GM18508 (cell line): ENCODE measurements around the gene SLC30A1.
"Not testable (repeated sequence)": the region's sequence is repeated elsewhere in the genome, so short reads cannot be mapped to it uniquely, and the experiment has no call there.

Experiments used
- ATAC-seq: cut with Tn5 transposase; IDR thresholded peaks from one replicate; pipeline ENCODE4 v1.9.1; 2021; ENCODE audit warnings: moderate number of reproducible peaks; ENCODE audit not compliant: insufficient read depth, unreplicated experiment

The SLC30A1 gene

DNA sequence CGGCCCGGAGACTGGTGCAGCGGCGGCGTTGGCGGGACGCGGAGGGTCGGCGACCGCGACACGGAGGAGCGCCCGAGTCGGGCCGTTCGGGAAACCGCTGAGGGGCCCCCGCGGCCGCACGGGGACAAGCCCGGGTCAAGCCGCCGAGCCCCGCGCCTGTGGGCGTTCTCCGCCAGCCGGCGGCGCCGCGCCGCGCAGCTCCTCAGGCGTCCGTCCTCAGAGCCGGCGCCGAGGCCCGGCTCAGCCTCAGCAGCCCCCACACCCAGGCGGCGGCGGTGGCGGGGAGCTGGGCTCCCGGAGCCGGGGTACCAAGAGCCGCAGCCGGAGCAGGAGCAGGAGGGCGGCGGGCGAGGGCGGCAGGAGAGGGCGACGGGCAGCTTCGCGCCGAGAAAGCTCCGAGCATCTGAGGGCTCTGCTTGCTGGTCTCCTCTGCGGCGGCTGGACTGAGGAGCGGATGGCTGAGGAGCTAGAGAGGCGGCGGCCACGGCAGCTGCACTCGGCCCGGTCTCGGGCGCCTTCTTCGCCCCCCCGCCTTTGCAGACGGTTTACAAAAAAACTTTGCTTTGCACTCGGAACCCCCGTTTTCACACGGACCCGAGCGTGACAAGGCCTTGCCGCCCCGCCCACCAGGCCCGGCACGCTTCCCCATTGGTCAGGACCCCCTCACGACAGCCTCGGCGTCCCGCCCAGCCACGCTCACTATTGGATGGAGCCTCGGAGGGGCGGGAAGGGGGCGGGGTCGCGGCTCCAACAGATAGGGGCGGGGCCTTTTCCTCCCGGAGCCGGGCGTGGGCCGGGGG, at the start of gene SLC30A1:
TSS of gene SLC30A1 (minus strand) at position 522 of the 800 bp plus-strand sequence. CDS start 549 bp downstream, outside the sequence.
- peak; percentile 78 for ATAC-seq

DNA sequence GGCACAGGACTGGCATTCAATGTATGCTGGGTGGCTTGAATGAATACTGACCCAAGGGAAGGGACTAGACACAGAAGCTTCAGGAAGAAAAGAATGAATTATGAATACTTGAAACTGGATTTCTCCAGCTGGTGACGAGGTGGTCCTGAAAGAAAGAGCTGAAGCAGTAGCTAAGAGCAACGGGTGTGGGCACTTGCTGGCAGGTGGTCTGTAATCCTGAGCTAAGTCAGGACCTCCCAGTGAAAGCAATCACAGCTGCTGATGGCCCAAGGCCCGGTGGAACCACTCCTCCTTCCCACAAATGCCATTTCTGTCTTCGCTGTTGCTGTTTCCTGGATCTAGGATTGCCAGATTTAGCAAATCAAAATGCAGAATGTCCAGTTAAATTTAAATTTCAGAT, 49.5 kb upstream of the SLC30A1 start:
- ATAC-seq, result no peak

DNA sequence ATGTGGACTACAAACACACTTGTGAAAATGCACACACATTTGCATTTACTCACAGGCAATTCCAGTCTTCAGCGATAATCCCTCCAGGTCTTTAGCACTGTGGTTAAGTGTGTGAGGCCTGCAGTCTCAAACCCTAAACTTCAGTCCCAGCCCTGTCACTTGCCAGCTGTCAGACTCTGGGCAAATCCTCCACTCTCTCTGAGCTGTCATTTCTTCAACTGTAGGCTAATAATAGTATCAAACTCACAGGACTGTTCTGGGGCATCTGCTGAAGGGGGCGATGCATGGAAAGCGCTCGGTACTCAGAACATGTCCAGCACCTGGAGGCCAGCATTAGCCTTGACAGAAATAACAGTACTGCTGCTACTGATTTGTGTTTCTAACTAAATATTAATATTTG, 48.3 kb upstream of the SLC30A1 start:
- ATAC-seq, result no peak

GRCh38 chr1:211625866-211626265, 46.9 kb upstream of the SLC30A1 start:
- not testable (repeated sequence) for ATAC-seq

GRCh38 chr1:211625040-211625439, 46.1 kb upstream of the SLC30A1 start:
- no peak for ATAC-seq

- ATAC-seq, result no peak
These were observed 44.6 kb upstream of the SLC30A1 start for GRCh38 chr1:211623515-211623914.

- ATAC-seq, result no peak
These were observed 42.7 kb upstream of the SLC30A1 start for GRCh38 chr1:211621447-211622198.

GRCh38 chr1:211620097-211620496, 41.1 kb upstream of the SLC30A1 start:
- ATAC-seq, result no peak

DNA sequence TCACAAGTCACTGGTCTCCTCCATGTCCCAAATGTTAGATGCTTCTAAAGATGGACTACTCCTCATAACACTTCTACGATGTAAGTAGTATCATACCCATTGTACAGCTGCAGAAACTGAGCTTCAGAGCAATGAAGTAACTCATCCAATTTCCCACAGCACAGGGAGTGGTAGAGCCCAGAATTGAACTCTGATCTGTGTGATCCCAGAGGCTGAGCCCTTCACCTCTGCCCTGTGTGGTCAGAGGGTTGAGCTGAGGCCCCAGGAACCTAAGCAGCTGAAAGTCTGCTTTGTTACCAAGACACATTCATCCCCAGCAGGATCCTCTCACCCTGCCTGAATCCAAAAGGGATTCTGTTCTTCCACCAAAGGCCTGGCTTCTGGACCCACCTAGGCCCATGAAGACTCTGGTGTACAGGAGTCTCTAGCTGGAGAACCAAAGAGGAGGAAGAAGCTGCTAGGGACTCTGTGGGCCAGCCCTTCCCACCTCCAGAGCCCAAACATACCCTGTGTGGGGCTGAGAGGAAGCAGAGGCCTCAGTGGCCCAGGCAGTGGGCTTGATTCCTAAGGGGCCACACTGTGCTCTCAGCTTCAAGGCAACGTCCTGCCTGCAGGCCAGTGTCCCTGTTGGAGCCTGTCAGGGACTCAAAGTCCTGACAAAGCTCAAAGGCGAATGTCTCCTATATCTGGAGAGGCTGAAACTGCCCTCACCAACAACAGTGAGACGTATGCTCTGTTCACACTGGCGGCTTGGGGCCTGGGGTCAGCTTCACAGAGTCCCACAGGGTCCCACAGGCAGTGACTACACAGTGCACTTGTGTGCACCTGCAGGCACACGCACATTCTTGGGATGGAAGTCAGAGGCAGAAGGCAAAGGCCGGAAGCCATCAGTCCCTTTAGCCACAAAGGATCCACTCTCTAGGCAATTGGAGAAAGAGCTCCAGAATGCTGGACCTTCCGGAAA, 40.4 kb upstream of the SLC30A1 start:
- no peak for ATAC-seq

- no peak for ATAC-seq
These were observed 38.0 kb upstream of the SLC30A1 start for GRCh38 chr1:211616965-211617297.

- no peak for ATAC-seq
These were observed 37.4 kb upstream of the SLC30A1 start for GRCh38 chr1:211616231-211616964.

- ATAC-seq, result no peak
These were observed 35.7 kb upstream of the SLC30A1 start for GRCh38 chr1:211614615-211615014.

GRCh38 chr1:211613951-211614350, 35.0 kb upstream of the SLC30A1 start:
- no peak for ATAC-seq

- no peak for ATAC-seq
These were observed 34.4 kb upstream of the SLC30A1 start for GRCh38 chr1:211613108-211613947.

GRCh38 chr1:211612786-211613107, 33.8 kb upstream of the SLC30A1 start:
- ATAC-seq, result no peak

GRCh38 chr1:211611818-211612217, 32.9 kb upstream of the SLC30A1 start:
- no peak for ATAC-seq

DNA sequence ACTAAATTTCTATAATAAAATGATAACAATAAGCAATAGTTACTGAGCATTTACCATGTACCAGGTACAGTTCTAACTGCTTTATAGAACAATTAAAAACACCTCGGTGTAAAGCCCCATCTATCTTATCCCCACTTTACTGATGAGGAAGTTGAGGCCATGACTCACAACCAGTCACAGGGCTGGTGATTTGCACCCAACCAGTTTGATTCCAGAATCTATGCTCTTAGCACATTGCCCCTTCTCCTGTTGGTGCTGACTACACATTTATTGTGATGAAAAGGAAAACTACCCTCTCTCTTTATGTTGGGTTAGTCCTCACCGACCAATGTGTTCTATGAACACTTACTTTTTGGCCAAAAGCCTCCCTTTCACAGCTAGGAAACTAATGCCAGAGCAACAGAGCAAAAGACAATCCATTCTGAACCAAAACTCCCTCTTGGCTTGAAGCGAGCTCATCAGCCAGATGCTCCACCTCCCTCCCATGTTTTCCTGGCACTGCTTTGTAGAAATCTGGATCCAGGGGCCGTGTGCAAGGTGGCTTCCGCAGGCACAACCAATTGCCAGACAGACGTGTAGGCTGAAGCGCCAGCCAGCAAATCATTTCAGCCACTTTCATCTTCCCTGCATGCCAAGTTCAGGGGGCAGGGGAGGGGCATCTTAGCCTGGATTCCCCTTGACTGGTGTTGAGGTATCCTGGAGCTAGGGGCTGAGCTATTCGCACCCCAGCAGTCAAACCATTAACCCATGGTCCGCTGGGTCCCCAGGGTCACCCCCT, 32.0 kb upstream of the SLC30A1 start:
- no peak for ATAC-seq
